Activated naive CD8-positive, alpha-beta T cell treated with anti-CD3 and anti-CD28 coated beads, Interleukin-2, amount 10 ng/mL, durations not matched to agents 7 days and 5 days (primary cell): ENCODE data around the gene CCDC201. TPM values are rescaled to one million over a fixed set of nuclear protein-coding genes. Genes with fewer than 3 reads are reported as not detected.
"Not testable (repeated sequence)": the region's sequence is repeated elsewhere in the genome, so short reads cannot be mapped to it uniquely, and the experiment has no call there.

ENCODE experiments used
- ATAC-seq: fragments of 150-1000 bp; cut with Tn5 transposase; one replicate; pipeline ENCODE4 v1.10.0; 2021; ENCODE audit warnings: low read depth, moderate library complexity
- POLR2A ChIA-PET: fragments of 350-600 bp; sonication (Branson Sonifier 250); formaldehyde crosslinking; loops from one replicate; lab custom pipeline; 2021; ENCODE audit warnings: antibody characterized with exemption; lab: Charles Lee
- DNase-seq: peaks from one replicate; pipeline ENCODE4 v3.0.0; 2021
- H3K27ac Mint-ChIP-seq: one replicate; pipeline ENCODE4 v1.8.0; 2022; ENCODE audit warnings: mild to moderate bottlenecking, mixed read lengths
- H3K27me3 Mint-ChIP-seq: one replicate; pipeline ENCODE4 v1.8.0; 2022; ENCODE audit warnings: mild to moderate bottlenecking, moderate library complexity, mixed read lengths
- H3K36me3 Mint-ChIP-seq: one replicate; pipeline ENCODE4 v1.8.0; 2021; ENCODE audit warnings: mild to moderate bottlenecking, mixed read lengths
- H3K4me1 Mint-ChIP-seq: one replicate; pipeline ENCODE4 v1.8.0; 2021; ENCODE audit warnings: mixed read lengths
- H3K4me3 Mint-ChIP-seq: one replicate; pipeline ENCODE4 v1.8.0; 2022; ENCODE audit warnings: mild to moderate bottlenecking, moderate library complexity, mixed read lengths
- H3K9me3 Mint-ChIP-seq: one replicate; pipeline ENCODE4 v1.8.0; 2021; ENCODE audit warnings: mixed read lengths
- total RNA-seq, 2 experiments: library from RNA; stranded (reverse); gene quantifications; one replicate each; pipeline ENCODE4 v1.2.3, GENCODE V29; 2021

The CCDC201 gene
- total RNA-seq, 2 experiments from 2014 or later = not detected

- ATAC-seq, H3K36me3 Mint-ChIP-seq, H3K4me1 Mint-ChIP-seq, H3K9me3 Mint-ChIP-seq, H3K27ac Mint-ChIP-seq, H3K4me3 Mint-ChIP-seq, POLR2A ChIA-PET, H3K27me3 Mint-ChIP-seq, DNase-seq: not testable (repeated sequence)
Measured at GRCh38 chr7:45811652-45812234, 61.1 kb downstream of the CCDC201 start.

DNA sequence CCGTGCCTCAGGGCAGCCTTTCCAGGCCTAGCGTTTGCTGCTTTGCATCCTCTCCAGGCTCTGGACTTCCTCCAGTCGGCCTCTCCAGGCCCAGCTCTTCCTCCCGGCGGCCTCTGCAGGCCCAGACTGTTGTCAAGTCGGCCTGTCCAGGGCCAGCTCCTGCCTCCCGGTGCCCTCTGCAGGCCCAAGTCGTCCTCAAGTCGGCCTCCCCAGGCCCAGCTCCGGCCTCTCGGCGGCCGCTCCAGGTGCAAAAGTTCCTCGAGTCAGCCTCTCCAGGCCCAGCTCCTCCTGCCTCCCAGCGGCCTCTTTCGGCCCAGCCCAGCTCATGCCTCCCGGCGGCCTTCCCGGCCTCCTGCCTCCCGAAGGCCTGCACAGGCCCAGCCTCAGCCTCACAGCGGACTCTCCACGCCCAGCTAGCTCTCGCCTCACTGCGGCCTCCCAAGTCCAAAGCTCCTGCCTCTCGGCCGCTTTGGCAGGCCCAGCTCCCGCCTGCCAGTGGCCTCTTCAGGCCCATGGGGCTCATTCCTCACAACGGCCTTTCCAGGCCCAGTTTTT, 62.4 kb downstream of the CCDC201 start:
- H3K9me3 Mint-ChIP-seq, H3K36me3 Mint-ChIP-seq, H3K27me3 Mint-ChIP-seq, ATAC-seq, POLR2A ChIA-PET, DNase-seq, H3K27ac Mint-ChIP-seq, H3K4me1 Mint-ChIP-seq, H3K4me3 Mint-ChIP-seq: not testable (repeated sequence)

Other genes with a start within 250 kb of the CCDC201 start
- gene IGFBP1, start 15.4 kb upstream of the CCDC201 start, total RNA-seq = not detected
- gene IGFBP3, start 48.2 kb upstream of the CCDC201 start, total RNA-seq = 10 to 100 TPM in 1 of 2 experiments, 1 to 10 TPM in 1; 7.8 to 12.5 TPM